GM12865 (cell line): Measurements from ENCODE around the gene WIPF2.
A peak's percentile ranks its signal among the peaks of the same experiment; 100 is the strongest.

Experiments
- DNase-seq: peaks from one replicate; pipeline ENCODE4 v3.0.0; 2010; ENCODE audit warnings: low read depth
- H3K4me3 ChIP-seq: 2 replicates; pipeline ENCODE4 v1.5.1; 2011; ENCODE audit warnings: mild to moderate bottlenecking, low read depth, low read length, control low read depth
- TF ChIP-seq, protein P1 (sequence below): IDR thresholded peaks from 2 replicates; pipeline ENCODE4 v1.5.1; 2011; ENCODE audit warnings: low read length, control low read depth, low read depth, inconsistent platforms; ENCODE audit not compliant: insufficient read depth; ENCODE audit errors: missing control alignments

Gene WIPF2

DNA sequence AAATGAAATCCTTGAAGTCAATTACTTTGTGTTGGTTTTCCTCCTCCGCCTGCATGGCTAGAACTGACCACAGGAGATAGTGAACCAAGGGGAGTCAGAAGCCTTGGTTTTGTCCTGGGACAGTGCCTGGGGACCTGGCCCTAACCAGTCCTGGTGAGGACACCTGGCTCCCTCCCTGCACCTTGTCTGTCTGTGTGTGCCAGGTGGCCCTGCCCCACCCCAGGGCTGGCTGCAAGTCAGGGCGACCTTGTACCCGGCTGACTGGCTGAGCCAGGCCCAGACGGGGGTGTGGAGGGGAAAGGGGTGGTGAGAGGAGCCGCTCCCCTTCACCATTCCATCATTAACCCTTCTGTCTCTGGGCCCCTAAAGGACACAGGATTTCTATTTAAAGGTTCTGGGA lies 38.4 kb upstream of the WIPF2 start:
- H3K4me3 ChIP-seq: no peak overlapping the region
- no peak for DNase-seq
- TF ChIP-seq, protein P1, sequence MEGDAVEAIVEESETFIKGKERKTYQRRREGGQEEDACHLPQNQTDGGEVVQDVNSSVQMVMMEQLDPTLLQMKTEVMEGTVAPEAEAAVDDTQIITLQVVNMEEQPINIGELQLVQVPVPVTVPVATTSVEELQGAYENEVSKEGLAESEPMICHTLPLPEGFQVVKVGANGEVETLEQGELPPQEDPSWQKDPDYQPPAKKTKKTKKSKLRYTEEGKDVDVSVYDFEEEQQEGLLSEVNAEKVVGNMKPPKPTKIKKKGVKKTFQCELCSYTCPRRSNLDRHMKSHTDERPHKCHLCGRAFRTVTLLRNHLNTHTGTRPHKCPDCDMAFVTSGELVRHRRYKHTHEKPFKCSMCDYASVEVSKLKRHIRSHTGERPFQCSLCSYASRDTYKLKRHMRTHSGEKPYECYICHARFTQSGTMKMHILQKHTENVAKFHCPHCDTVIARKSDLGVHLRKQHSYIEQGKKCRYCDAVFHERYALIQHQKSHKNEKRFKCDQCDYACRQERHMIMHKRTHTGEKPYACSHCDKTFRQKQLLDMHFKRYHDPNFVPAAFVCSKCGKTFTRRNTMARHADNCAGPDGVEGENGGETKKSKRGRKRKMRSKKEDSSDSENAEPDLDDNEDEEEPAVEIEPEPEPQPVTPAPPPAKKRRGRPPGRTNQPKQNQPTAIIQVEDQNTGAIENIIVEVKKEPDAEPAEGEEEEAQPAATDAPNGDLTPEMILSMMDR: no peak

- TF ChIP-seq, protein P1: no peak
Observed at GRCh38 chr17:40181205-40181604, 37.9 kb upstream of the WIPF2 start.

GRCh38 chr17:40182606-40183005 lies 36.5 kb upstream of the WIPF2 start:
- DNase-seq: no peak
- H3K4me3 ChIP-seq: no peak overlapping the region
- TF ChIP-seq, protein P1: no peak

More at GRCh38 chr17:40181205-40181604, 37.9 kb upstream of the WIPF2 start:
- no peak overlapping the region for H3K4me3 ChIP-seq
- DNase-seq: no peak

DNA sequence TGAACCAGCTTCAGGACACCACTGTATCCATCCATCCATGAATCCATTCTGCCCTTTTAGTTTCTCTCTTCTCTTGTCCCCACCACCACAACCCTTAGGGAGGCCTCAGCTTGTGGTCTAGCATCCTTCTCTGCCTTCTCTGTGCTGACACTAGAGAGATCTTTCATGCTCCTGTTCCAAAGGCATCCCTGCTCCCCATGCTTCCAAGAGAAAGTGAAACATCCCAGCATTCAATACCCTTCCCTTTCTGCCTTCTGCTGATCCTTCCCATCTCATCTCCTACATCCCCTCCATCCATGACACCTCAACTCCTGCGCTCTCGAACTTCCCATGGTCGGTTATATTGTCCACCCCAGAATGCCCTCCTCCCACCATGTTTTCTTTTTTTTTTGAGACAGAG lies 31.9 kb upstream of the WIPF2 start:
- no peak for DNase-seq
- TF ChIP-seq, protein P1: no peak
- no peak overlapping the region for H3K4me3 ChIP-seq

DNA sequence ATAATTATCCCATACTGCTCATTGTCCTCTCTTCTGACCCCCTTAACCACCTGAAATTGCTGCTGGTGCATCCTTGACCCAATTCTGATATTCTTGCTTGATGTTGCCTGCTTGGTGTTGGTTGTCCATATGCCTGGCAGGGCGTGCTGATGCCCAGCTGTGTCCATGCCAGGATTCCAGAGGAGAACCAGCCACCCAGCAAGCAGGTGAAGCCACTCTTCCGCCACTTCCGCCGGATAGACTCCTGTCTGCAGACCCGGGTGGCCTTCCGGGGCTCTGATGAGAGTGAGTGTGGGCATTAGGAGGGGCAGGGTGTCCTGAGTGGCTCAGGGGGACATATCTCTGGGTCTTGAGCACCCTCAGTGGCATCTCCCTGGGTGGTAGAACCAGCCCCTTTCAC lies 30.4 kb upstream of the WIPF2 start:
- H3K4me3 ChIP-seq: no peak overlapping the region
- TF ChIP-seq, protein P1: no peak
- DNase-seq: no peak

DNA sequence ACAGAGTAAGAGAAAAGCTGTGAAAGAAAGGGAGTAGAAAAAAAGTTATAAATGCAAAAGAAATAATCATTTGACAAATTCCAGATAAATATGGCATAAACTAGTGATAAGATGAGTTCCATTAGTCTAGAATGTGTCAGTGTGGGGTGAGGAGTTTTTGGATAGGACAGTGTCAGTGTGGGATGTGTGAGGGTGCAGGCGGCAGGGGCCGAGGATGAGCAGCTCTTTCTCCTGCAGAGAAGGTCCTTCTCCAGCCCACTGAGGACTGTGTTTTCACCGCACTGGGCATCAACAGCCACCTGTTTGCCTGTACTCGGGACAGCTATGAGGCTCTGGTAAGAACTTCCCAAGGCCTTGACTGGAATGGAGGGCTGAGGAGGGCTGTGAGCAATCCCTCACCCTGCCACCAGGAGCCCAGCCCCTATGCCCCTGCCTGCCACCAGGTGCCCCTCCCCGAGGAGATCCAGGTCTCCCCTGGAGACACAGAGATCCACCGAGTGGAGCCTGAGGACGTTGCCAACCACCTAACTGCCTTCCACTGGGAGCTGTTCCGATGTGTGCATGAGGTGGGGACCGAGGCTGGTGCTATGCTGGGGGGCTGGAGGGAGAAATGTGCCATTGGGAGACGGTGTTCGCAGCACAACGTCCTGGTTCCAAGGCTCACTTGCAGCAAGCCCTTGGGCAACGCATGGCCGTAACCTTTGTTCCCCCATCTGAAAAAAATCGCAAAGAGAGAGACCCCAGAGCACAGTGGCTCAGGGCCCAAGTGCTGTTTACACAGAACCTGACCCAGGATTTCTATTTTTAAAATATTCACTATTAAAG lies 28.7 kb upstream of the WIPF2 start:
- TF ChIP-seq, protein P1: peak; percentile 42
- no peak overlapping the region for H3K4me3 ChIP-seq
- peak; percentile 26 for DNase-seq
